A549 (cell line): ENCODE data around the gene SUMO2. TPM values are rescaled to one million over a fixed set of nuclear protein-coding genes. Genes with fewer than 3 reads are reported as not detected.
A peak's percentile ranks its signal among the peaks of the same experiment; 100 is the strongest.

Source experiments
- CBX8 ChIP-seq: fragments of 200-600 bp; sonication (generic); IDR thresholded peaks from 2 replicates; pipeline ENCODE4 v1.6.1; 2016
- CHD2 ChIP-seq: fragments of 150-350 bp; IDR thresholded peaks from 2 replicates; pipeline ENCODE4 v1.6.1; 2014; ENCODE audit warnings: low read length; ENCODE audit not compliant: partially characterized antibody
- CHD4 ChIP-seq: fragments of 200-600 bp; sonication (generic); IDR thresholded peaks from 2 replicates; pipeline ENCODE4 v1.6.1; 2016; ENCODE audit warnings: antibody characterized with exemption, mild to moderate bottlenecking, borderline replicate concordance
- EP300 ChIP-seq, 2 experiments: fragments of >200 bp; sonication (Bioruptor Twin); formaldehyde crosslinking; IDR thresholded peaks; 2 replicates in 1 of 2; 3 replicates in 1 of 2; pipeline ENCODE4 v1.6.1; 2016 to 2017
- FOSB ChIP-seq: fragments of 250-450 bp; sonication (Bioruptor Pico); IDR thresholded peaks from 2 replicates; pipeline ENCODE4 v1.5.0; 2020; ENCODE audit warnings: mild to moderate bottlenecking, moderate library complexity
- HOXB13 ChIP-seq: fragments of 250-450 bp; sonication (Bioruptor Pico); IDR thresholded peaks from 2 replicates; pipeline ENCODE4 v1.5.0; 2020; ENCODE audit warnings: low read depth, mild to moderate bottlenecking, moderate library complexity
- NFE2L2 ChIP-seq: fragments of 150-350 bp; conservative IDR thresholded peaks from 2 replicates; pipeline ENCODE4 v1.6.1; 2014; ENCODE audit warnings: low read length
- NPAS2 ChIP-seq: fragments of 250-450 bp; sonication (Bioruptor Pico); IDR thresholded peaks from 2 replicates; pipeline ENCODE4 v1.8.0; 2022; ENCODE audit warnings: mild to moderate bottlenecking, moderate library complexity, borderline replicate concordance
- NR3C1 ChIP-seq: fragments of >200 bp; sonication (Bioruptor Twin); formaldehyde crosslinking; IDR thresholded peaks from 3 replicates; pipeline ENCODE4 v1.6.1; 2017
- POLR2AphosphoS2 ChIP-seq: conservative IDR thresholded peaks from 2 replicates; pipeline ENCODE4 v1.6.1; 2012; ENCODE audit warnings: low read length, improper control_type of control experiment, inconsistent platforms
- RARB ChIP-seq: fragments of 250-450 bp; sonication (Bioruptor Pico); IDR thresholded peaks from 2 replicates; pipeline ENCODE4 v1.8.0; 2021; ENCODE audit warnings: mild to moderate bottlenecking, moderate library complexity
- SREBF2 ChIP-seq: fragments of 450-650 bp; IDR thresholded peaks from 2 replicates; pipeline ENCODE4 v1.6.1; 2014; ENCODE audit warnings: mild to moderate bottlenecking, moderate library complexity
- ZFP36 ChIP-seq: fragments of 450-650 bp; IDR thresholded peaks from 2 replicates; pipeline ENCODE4 v1.6.1; 2014; ENCODE audit warnings: borderline replicate concordance; ENCODE audit not compliant: partially characterized antibody
- ZNF302 ChIP-seq: fragments of 250-450 bp; sonication (Bioruptor Pico); IDR thresholded peaks from 2 replicates; pipeline ENCODE4 v1.9.0; 2021; ENCODE audit warnings: inconsistent platforms, mild to moderate bottlenecking, moderate library complexity
- polyA plus RNA-seq, 4 experiments: library from polyadenylated mRNA; depleted of rRNA in 3 of 4; stranded (reverse); fragments of >200 nt; fragmentation: RNase III in 1 of 4; extraction: RNeasy Plus Mini Kit Qiagen cat#74134 plus additional on column Dnase treatment in 1 of 4; gene quantifications; 2 replicates in 3 of 4; 3 replicates in 1 of 4; pipeline ENCODE4 v1.2.3, GENCODE V29; 2011 to 2017
- TF ChIP-seq, protein P1 (sequence below): IDR thresholded peaks from 2 replicates; pipeline ENCODE4 v1.6.1; 2012
- TF ChIP-seq, protein P2 (sequence below): fragments of 450-650 bp; IDR thresholded peaks from 2 replicates; pipeline ENCODE4 v1.6.1; 2014; ENCODE audit warnings: antibody characterized with exemption
- TF ChIP-seq, protein P3 (sequence below): IDR thresholded peaks from 2 replicates; pipeline ENCODE4 v1.6.1; 2012; ENCODE audit warnings: low read depth, borderline replicate concordance
- TF ChIP-seq, protein P4 (sequence below): fragments of 200-600 bp; sonication (generic); IDR thresholded peaks from 2 replicates; pipeline ENCODE4 v1.6.1; 2016; ENCODE audit warnings: antibody characterized with exemption, mild to moderate bottlenecking, moderate library complexity
- TF ChIP-seq, protein P5 (sequence below): IDR thresholded peaks from 2 replicates; pipeline ENCODE4 v1.6.1; 2012
- TF ChIP-seq, protein P6 (sequence below): fragments of 150-350 bp; IDR thresholded peaks from 2 replicates; pipeline ENCODE4 v1.6.1; 2014; ENCODE audit warnings: low read depth, mild to moderate bottlenecking, low read length

The SUMO2 gene
- polyA plus RNA-seq, 2 of the 4 experiments (the other 2 are of a cell fraction), result 525 to 545 TPM

DNA sequence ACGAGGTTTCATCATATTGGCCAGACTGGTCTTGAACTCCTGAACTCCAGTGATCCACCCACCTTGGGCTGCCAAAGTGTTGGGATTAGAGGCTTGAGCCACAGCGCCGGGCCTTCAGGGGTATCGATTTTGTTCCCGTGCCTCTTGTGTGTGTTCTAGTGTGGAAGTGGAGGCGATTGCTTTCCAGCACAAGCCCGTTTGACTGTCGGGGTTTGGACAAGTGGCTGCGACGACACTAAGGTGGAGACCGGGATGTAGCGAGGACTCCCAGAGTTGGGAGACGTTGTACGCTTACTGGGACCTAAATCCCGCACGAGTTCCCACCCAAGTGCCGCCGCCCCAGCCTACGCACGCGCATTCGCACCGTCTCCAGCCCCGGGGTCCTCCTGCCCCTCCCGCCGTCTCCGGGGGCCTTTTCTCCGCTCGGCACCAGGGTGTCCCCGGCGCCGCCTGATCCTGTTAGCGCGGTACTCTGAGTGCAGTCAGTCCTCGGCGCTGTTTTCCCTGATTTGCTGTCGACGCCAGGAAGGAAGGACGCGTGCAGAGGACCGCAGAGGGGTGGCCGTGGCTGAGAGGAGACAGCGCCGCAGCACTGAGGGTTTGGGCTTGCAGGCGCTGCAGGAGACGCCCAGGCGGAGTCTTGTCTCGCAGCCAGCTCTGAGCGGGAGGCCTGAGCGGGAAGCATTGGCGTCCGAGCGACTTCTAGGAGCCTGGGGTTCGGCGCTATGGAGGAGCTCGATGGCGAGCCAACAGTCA, 22.5 kb upstream of the SUMO2 start, which contains the start of gene NUP85 (continued):
- TF ChIP-seq NPAS2 (CRISPR knock-in tag) (no peak), NFE2L2 (no peak), RARB (no peak), ZFP36 (no peak), CHD2 (peak; percentile 2), CHD4 (peak; percentile 90; the same call in 1 of the 2 replicates), ZNF302 (no peak), EP300 (IDR thresholded peaks at IDR 0.05) (no peak; a peak in 1 of 5 replicates), POLR2AphosphoS2 (no peak), NR3C1 (no peak), SREBF2 (peak; percentile 31; the same call in 1 of the 2 replicates), CBX8 (no peak), FOSB (CRISPR knock-in tag) (no peak), HOXB13 (no peak)
- TF ChIP-seq, protein P1, sequence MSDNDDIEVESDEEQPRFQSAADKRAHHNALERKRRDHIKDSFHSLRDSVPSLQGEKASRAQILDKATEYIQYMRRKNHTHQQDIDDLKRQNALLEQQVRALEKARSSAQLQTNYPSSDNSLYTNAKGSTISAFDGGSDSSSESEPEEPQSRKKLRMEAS, result peak; percentile 97
- TF ChIP-seq, protein P2, sequence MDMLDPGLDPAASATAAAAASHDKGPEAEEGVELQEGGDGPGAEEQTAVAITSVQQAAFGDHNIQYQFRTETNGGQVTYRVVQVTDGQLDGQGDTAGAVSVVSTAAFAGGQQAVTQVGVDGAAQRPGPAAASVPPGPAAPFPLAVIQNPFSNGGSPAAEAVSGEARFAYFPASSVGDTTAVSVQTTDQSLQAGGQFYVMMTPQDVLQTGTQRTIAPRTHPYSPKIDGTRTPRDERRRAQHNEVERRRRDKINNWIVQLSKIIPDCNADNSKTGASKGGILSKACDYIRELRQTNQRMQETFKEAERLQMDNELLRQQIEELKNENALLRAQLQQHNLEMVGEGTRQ, result no peak
- TF ChIP-seq, protein P3, sequence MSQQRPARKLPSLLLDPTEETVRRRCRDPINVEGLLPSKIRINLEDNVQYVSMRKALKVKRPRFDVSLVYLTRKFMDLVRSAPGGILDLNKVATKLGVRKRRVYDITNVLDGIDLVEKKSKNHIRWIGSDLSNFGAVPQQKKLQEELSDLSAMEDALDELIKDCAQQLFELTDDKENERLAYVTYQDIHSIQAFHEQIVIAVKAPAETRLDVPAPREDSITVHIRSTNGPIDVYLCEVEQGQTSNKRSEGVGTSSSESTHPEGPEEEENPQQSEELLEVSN, result peak; percentile 94
- TF ChIP-seq, protein P4, sequence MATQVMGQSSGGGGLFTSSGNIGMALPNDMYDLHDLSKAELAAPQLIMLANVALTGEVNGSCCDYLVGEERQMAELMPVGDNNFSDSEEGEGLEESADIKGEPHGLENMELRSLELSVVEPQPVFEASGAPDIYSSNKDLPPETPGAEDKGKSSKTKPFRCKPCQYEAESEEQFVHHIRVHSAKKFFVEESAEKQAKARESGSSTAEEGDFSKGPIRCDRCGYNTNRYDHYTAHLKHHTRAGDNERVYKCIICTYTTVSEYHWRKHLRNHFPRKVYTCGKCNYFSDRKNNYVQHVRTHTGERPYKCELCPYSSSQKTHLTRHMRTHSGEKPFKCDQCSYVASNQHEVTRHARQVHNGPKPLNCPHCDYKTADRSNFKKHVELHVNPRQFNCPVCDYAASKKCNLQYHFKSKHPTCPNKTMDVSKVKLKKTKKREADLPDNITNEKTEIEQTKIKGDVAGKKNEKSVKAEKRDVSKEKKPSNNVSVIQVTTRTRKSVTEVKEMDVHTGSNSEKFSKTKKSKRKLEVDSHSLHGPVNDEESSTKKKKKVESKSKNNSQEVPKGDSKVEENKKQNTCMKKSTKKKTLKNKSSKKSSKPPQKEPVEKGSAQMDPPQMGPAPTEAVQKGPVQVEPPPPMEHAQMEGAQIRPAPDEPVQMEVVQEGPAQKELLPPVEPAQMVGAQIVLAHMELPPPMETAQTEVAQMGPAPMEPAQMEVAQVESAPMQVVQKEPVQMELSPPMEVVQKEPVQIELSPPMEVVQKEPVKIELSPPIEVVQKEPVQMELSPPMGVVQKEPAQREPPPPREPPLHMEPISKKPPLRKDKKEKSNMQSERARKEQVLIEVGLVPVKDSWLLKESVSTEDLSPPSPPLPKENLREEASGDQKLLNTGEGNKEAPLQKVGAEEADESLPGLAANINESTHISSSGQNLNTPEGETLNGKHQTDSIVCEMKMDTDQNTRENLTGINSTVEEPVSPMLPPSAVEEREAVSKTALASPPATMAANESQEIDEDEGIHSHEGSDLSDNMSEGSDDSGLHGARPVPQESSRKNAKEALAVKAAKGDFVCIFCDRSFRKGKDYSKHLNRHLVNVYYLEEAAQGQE, result no peak
- TF ChIP-seq, protein P5, sequence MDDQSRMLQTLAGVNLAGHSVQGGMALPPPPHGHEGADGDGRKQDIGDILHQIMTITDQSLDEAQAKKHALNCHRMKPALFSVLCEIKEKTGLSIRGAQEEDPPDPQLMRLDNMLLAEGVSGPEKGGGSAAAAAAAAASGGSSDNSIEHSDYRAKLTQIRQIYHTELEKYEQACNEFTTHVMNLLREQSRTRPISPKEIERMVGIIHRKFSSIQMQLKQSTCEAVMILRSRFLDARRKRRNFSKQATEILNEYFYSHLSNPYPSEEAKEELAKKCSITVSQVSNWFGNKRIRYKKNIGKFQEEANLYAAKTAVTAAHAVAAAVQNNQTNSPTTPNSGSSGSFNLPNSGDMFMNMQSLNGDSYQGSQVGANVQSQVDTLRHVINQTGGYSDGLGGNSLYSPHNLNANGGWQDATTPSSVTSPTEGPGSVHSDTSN, result peak; percentile 18; the same call in 1 of the 2 replicates
- TF ChIP-seq, protein P6, sequence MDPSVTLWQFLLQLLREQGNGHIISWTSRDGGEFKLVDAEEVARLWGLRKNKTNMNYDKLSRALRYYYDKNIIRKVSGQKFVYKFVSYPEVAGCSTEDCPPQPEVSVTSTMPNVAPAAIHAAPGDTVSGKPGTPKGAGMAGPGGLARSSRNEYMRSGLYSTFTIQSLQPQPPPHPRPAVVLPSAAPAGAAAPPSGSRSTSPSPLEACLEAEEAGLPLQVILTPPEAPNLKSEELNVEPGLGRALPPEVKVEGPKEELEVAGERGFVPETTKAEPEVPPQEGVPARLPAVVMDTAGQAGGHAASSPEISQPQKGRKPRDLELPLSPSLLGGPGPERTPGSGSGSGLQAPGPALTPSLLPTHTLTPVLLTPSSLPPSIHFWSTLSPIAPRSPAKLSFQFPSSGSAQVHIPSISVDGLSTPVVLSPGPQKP, result no peak
